Measurements from ENCODE around the gene NYNRIN. TPM values are rescaled to one million over a fixed set of nuclear protein-coding genes. Genes with fewer than 3 reads are reported as not detected.

Gene NYNRIN
- polyA plus RNA-seq, 4 donors = 46.0 to 95.5 (median 49.4) TPM

- DNase-seq (ENCODE audit: low read depth in 4 of 4, low spot score in 3 of 4) = no peak
Measured at GRCh38 chr14:24389226-24389848, 9.5 kb upstream of the NYNRIN start.

- DNase-seq (ENCODE audit: low read depth in 4 of 4, low spot score in 3 of 4) = no peak
Measured at GRCh38 chr14:24390701-24391468, 7.9 kb upstream of the NYNRIN start.

GRCh38 chr14:24392325-24393091 lies 6.3 kb upstream of the NYNRIN start:
- DNase-seq (ENCODE audit: low read depth in 4 of 4, low spot score in 3 of 4) = no peak

- DNase-seq (ENCODE audit: low read depth in 4 of 4, low spot score in 3 of 4) = no peak
Measured at GRCh38 chr14:24394275-24394674, 4.5 kb upstream of the NYNRIN start.

GRCh38 chr14:24395609-24396582 lies 2.9 kb upstream of the NYNRIN start:
- no peak for DNase-seq (ENCODE audit: low read depth in 4 of 4, low spot score in 3 of 4)

- no peak for DNase-seq (ENCODE audit: low read depth in 4 of 4, low spot score in 3 of 4)
Measured at GRCh38 chr14:24397639-24398292, 1.0 kb upstream of the NYNRIN start.

- peak in 3 of 4 donors; percentile 67 to 80 (median 70) for DNase-seq (ENCODE audit: low read depth in 4 of 4, low spot score in 3 of 4)
Measured at GRCh38 chr14:24398293-24398652, 530 bp upstream of the NYNRIN start.

- DNase-seq (ENCODE audit: low read depth in 4 of 4, low spot score in 3 of 4) = no peak
Measured at GRCh38 chr14:24399447-24399822, 632 bp downstream of the NYNRIN start.

- no peak for DNase-seq (ENCODE audit: low read depth in 4 of 4, low spot score in 3 of 4)
Measured at GRCh38 chr14:24399999-24400718, 1.4 kb downstream of the NYNRIN start.

- no peak for DNase-seq (ENCODE audit: low read depth in 4 of 4, low spot score in 3 of 4)
Measured at GRCh38 chr14:24401810-24402702, 3.3 kb downstream of the NYNRIN start.

- no peak for DNase-seq (ENCODE audit: low read depth in 4 of 4, low spot score in 3 of 4)
Measured at GRCh38 chr14:24403294-24403998, 4.6 kb downstream of the NYNRIN start.

GRCh38 chr14:24404814-24405213 lies 6.0 kb downstream of the NYNRIN start:
- DNase-seq (ENCODE audit: low read depth in 4 of 4, low spot score in 3 of 4) = no peak

- DNase-seq (ENCODE audit: low read depth in 4 of 4, low spot score in 3 of 4) = no peak
Measured at GRCh38 chr14:24406416-24406815, 7.6 kb downstream of the NYNRIN start.

GRCh38 chr14:24407608-24408325 lies 9.0 kb downstream of the NYNRIN start:
- no peak for DNase-seq (ENCODE audit: low read depth in 4 of 4, low spot score in 3 of 4)

- DNase-seq (ENCODE audit: low read depth in 4 of 4, low spot score in 3 of 4) = no peak
Measured at GRCh38 chr14:24408764-24409163, 10.0 kb downstream of the NYNRIN start.

- DNase-seq (ENCODE audit: low read depth in 4 of 4, low spot score in 3 of 4) = no peak
Measured at GRCh38 chr14:24409192-24409591, 10.4 kb downstream of the NYNRIN start.

- no peak for DNase-seq (ENCODE audit: low read depth in 4 of 4, low spot score in 3 of 4)
Measured at GRCh38 chr14:24409956-24410355, 11.2 kb downstream of the NYNRIN start.
